ENCODE results near the gene HOXD12. TPM values are rescaled to one million over a fixed set of nuclear protein-coding genes. Genes with fewer than 3 reads are reported as not detected.

HOXD12 gene
- total RNA-seq, 2 experiments from 2014 or later = not detected

DNA sequence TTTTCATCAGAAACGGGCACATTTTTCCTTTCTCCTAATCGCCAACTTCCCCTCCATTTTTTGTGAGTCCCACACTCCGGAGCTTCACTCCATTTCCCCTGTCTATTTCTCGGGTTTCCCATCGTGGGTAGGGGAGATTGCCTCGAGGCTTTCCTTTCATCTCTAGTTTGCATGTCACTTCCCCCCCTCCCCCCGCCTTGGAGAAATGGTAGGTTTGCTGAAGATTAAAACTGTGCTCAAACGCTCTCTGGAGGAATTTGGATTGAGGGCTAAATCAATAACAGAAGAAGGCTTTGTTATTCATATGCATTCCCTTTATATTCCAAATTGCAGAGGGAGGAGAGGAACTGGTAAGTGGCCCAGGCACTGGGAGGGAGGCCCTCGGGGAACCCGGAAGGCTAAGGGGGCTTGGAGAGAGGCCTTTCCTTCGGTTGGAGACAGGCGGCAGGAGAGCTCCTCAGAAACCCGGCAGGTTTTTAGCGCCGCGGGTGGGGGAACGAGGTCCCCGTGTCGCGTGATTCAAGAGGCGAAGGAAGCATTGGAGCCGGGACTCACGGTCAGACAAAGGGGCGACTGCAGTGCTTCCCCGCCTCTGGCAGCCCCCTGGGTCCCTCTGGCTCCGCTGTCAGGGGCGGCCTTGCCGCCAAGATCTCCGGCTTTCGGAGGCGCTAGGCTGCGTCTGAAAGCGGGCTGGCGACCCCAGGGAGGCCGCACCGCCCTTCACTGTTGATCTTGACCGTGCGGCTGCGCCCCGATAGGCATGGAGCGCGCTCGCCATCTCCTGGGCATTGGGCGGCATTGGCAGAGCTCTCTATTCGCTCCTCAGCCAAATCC, 2.4 kb upstream of the HOXD12 start:
- ATAC-seq = peak; percentile 84
- Mint-ChIP-seq H3K36me3 (ENCODE audit: low read depth) (no peaks in the 10 kb centered on the region), H3K27ac (no peak overlapping the region), H3K4me3 (peak overlapping the region; percentile 35), H3K27me3 (peaks cover 82% of the 10 kb centered on the region), H3K4me1 (ENCODE audit: low read depth) (peaks cover 14% of the 10 kb centered on the region), H3K9me3 (no peaks in the 10 kb centered on the region)
- ChIA-PET CTCF (interaction anchor here (0.6 to 6.1 kb wide), 34 partner anchors 9 to 1756 kb away, joined by 3 to 94 read pairs (median 4); no protein-coding TSS in a partner anchor), POLR2A (no interaction called here)
- intact Hi-C loops (cut with micrococcal nuclease) = loop anchor here (1.0 to 5.0 kb wide), 2 partner anchors 407 to 730 kb away; no protein-coding TSS in a partner anchor
- TF ChIP-seq, protein P1, sequence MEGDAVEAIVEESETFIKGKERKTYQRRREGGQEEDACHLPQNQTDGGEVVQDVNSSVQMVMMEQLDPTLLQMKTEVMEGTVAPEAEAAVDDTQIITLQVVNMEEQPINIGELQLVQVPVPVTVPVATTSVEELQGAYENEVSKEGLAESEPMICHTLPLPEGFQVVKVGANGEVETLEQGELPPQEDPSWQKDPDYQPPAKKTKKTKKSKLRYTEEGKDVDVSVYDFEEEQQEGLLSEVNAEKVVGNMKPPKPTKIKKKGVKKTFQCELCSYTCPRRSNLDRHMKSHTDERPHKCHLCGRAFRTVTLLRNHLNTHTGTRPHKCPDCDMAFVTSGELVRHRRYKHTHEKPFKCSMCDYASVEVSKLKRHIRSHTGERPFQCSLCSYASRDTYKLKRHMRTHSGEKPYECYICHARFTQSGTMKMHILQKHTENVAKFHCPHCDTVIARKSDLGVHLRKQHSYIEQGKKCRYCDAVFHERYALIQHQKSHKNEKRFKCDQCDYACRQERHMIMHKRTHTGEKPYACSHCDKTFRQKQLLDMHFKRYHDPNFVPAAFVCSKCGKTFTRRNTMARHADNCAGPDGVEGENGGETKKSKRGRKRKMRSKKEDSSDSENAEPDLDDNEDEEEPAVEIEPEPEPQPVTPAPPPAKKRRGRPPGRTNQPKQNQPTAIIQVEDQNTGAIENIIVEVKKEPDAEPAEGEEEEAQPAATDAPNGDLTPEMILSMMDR (IDR thresholded peaks at IDR 0.05) = peak; percentile 85
- peak; percentile 74 for DNase-seq

DNA sequence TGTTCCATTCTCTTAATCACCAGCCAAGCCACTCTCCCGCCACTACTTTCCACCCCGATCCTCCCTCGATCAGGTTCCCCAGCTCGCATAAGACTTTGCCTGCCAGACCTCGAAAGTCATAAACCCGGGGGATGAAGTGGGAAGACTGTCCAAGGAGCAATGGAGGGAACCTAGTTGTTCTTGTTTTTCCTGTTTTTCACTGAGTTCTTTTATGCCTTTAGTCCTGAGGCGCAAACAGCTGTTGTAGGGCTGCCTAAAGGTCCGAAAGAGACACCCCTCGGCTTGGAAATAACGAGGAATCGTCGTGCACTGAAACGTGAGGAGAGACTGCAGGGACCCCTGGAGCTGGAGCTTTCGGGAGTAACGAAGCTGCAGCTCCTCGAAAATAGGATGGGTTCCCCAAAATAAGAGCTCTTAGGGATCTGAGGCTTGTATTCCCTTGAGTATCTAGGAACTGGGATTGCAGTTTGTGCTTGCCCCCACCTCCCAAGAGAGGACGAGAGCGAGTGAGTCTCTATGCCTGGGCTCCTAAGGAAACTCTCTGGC, 1.7 kb upstream of the HOXD12 start:
- peaks cover 89% of the 10 kb centered on the region for H3K27me3 Mint-ChIP-seq
- no peaks in the 10 kb centered on the region for H3K9me3 Mint-ChIP-seq
- DNase-seq (no peak), ATAC-seq (no peak)
- H3K36me3 Mint-ChIP-seq (ENCODE audit: low read depth) = no peaks in the 10 kb centered on the region
- intact Hi-C loops (cut with micrococcal nuclease) = loop anchor here (1.0 to 5.0 kb wide), 2 partner anchors 408 to 731 kb away; no protein-coding TSS in a partner anchor
- CTCF ChIA-PET = interaction anchor here (0.6 to 6.1 kb wide), 29 partner anchors 8 to 1057 kb away, joined by 3 to 94 read pairs (median 4); no protein-coding TSS in a partner anchor
- no peak overlapping the region for H3K27ac Mint-ChIP-seq
- POLR2A ChIA-PET = interaction anchor here (0.5 kb wide), 1 partner anchor 458 kb away, joined by 3 read pairs; no protein-coding TSS in a partner anchor
- TF ChIP-seq, protein P1 (IDR thresholded peaks at IDR 0.05) = no peak
- H3K4me3 Mint-ChIP-seq = peak overlapping the region; percentile 35
- peaks cover 14% of the 10 kb centered on the region for H3K4me1 Mint-ChIP-seq (ENCODE audit: low read depth)

DNA sequence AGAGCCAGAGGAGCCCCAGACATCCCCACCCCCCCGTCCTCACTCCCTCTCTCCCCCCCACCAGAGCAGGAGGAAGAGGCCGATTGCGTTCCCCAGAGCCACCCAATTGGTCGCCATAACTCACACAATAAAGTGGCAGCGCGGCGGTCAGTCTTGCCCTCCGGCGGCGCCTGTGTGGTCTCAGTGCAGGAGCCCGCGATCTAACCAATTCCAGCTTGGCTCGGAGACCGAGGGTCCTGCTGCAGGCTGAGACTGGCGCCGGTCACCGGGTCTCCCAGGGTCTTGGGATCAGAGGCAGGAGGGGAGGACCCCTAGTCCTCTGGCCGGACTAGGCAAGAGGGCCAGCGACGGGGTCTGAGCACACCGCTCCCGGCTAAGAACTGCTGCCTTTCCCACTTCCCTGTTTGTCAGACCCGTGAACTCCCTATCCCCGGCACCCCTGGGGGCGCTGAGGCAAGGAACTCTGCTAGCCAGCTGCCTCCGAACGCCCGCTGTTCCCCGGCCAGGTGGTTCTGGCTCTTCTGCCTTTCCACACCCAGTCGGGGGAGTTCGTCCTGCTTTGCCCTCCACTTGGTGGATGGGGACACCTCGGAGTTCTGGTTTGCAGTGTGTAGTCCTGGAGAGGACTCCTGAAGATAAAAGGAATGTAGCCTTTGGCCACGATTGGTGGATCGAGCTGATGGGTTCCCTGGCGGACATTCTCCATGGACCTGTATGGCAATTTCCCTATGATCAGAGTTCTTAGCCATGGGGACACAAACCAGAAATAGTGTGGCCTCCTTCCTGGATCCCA, 1.0 kb upstream of the HOXD12 start:
- Mint-ChIP-seq H3K4me1 (ENCODE audit: low read depth) (peaks cover 14% of the 10 kb centered on the region), H3K36me3 (ENCODE audit: low read depth) (no peaks in the 10 kb centered on the region), H3K9me3 (no peaks in the 10 kb centered on the region), H3K4me3 (no peak overlapping the region), H3K27me3 (peaks cover 87% of the 10 kb centered on the region), H3K27ac (no peak overlapping the region)
- no peak for DNase-seq
- TF ChIP-seq, protein P1 (IDR thresholded peaks at IDR 0.05) = no peak
- no peak for ATAC-seq
- intact Hi-C loops (cut with micrococcal nuclease) = loop anchor here (5.0 kb wide), 1 partner anchor 731 kb away; no protein-coding TSS in a partner anchor
- CTCF ChIA-PET = interaction anchor here (0.6 to 6.1 kb wide), 23 partner anchors 8 to 1058 kb away, joined by 3 to 94 read pairs (median 4); no protein-coding TSS in a partner anchor
- POLR2A ChIA-PET = interaction anchor here (0.5 kb wide), 1 partner anchor 458 kb away, joined by 3 read pairs; no protein-coding TSS in a partner anchor

DNA sequence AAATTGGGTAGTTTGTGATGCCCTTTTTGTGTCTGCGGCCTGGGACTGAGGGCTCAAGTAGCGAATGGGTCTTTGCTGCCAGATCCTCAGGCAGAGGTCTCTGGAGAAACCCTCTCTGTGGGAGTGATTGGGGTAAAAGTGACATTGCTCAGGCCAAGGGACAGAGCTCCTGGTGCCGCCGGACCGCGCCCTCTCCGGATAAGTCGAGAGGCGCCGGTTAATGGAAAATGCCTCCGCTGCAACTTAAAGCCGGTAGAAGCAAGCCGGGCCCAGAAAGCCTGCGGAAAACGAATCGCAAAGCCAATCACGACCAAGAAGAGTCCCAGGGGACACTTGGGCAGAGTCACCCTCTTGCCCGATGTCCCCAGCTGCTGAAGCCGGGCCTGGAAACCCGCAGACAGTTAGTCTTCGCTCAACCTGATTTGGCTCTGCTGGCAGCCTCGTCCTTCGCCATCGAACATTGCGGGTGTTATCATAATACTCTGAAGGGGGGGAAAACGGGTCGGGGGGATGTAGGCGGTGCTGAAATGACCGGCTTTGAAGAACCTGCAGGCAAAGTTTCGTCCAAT, 352 bp upstream of the HOXD12 start:
- intact Hi-C loops (cut with micrococcal nuclease) = loop anchor here (5.0 kb wide), 1 partner anchor 732 kb away; no protein-coding TSS in a partner anchor
- peaks cover 17% of the 10 kb centered on the region for H3K4me1 Mint-ChIP-seq (ENCODE audit: low read depth)
- no peaks in the 10 kb centered on the region for H3K9me3 Mint-ChIP-seq
- ATAC-seq (no peak), DNase-seq (no peak)
- H3K27ac Mint-ChIP-seq = no peak overlapping the region
- CTCF ChIA-PET = interaction anchor here (1.1 to 6.1 kb wide), 3 partner anchors 11 to 410 kb away, joined by 3 to 94 read pairs (median 17); no protein-coding TSS in a partner anchor
- TF ChIP-seq, protein P1 (IDR thresholded peaks at IDR 0.05) = no peak
- no peak overlapping the region for H3K4me3 Mint-ChIP-seq
- no peaks in the 10 kb centered on the region for H3K36me3 Mint-ChIP-seq (ENCODE audit: low read depth)
- H3K27me3 Mint-ChIP-seq = peaks cover 87% of the 10 kb centered on the region
- POLR2A ChIA-PET = no interaction called here
